DMS79 (cell line): ENCODE results near the gene DLG4.
"Not testable (repeated sequence)": the region's sequence is repeated elsewhere in the genome, so short reads cannot be mapped to it uniquely, and the experiment has no call there.

Experiments used
- DNase-seq: peaks from one replicate; lab custom pipeline; 2025; lab: John Stamatoyannopoulos, UW

DLG4 gene

DNA sequence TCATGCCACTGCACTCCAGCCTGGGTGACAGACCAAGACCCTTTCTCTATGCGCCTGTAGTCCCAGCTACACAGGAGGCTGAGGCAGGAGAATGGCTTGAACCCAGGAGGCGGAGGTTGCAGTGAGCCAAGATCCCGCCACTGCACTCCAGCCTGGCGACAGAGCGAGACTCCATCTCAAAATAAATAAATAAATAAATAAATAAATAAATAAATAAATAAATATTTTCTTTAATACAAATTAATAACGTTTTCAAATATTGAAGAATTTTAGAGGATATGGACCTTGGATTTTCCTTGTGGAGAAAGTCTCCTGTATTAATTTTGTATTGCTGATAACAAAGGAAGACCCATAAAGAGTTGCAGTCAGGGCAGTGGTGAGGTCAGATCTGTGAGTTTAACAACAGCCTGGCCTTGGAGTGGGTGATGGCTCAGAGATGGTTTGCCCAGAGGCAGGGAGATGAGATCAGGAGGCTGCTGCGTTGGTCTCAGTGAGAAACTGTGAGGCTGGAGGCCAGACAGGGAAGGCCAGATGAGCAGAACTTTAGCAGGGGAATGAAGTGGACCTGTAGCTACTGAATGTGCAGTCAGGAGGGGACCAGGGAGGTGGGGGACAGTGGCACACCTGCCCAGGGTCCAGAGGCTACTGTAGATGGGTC is 36.1 kb downstream of the DLG4 start:
- no peak for DNase-seq

DNA sequence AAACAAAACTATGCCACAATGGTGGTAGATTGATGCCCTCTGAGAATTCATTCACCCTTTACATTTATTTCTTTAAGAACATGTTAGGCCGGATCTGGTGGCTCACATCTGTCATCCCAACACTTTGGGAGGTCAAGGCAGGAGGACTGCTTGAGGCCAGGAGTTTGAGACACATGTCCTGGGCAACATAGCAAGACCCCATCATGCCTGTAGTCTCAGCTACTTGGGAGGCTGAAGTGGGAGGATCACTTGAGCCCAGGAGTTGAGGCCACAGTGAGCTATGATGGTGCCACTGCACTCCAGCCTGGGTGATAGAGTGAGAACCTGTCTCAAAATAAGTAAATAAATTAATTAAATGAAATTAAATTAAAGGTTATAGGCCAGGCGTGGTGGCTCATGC is 37.5 kb downstream of the DLG4 start:
- DNase-seq: not testable (repeated sequence)

DNA sequence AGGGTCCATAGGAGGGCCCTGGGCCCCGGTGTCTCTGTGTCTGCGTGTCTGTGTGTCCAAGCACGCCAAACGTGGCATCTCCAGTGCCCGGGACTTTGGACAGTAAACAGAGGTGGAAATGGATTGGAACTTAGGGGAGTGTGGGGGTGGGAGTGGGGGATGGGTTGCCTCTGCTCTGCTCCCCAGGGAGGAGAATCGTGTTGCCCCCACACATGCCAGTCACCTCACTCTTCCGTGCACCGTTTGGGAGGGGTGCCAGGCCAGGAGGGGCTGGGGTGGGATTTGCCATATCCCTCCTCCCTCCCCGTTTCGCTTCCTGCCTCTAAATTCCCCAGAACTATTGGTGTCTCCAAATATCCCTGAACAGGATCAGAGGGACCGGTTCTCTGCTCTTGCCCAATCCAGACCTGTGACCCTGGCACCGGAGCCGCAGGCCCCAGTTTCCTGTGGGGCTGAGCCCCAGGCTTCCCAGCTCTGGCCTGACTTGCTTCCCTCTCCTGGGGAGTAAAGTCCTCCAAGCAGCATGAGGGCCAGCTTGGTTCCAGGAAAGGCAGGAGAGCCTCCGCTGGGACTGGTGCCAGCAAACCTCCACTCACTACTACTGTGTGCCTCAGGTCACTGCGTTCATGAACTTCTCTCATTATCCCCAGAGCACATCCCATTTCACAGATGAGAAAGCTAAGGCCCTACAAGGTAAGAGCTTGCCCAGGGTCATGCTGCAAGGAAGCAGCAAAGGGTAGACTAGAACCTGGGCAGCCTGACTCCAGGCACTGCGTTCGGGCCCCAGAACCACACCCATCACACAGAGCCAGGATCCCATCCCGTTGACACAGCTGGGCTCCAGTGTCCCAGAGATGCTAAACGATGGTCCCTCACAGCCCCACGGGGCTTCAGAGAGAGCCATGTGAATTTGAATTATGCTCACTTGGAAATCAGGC is 40.0 kb downstream of the DLG4 start, which contains the start of gene ASGR1:
TSS of gene ASGR1 (minus strand) at position 54 of the 938 bp plus-strand sequence. CDS start 807 bp downstream, outside the sequence.
- DNase-seq: no peak

DNA sequence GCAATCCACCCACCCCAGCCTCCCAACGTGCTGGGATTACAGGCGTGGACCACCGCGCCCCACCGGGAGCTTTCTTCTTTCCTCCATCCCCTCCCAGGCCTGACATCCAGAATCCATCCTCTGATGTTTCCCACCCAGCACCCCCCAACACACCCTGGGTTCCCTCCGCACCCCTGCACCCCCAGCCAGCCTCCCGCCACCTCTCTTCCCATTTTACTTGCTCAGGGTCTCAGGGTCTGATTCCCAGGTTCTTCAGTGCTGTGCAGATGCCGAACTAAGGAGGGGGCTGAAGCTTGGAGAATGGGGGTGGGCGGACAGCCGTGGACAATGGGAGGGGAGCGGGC is 40.7 kb downstream of the DLG4 start:
- no peak for DNase-seq

DNA sequence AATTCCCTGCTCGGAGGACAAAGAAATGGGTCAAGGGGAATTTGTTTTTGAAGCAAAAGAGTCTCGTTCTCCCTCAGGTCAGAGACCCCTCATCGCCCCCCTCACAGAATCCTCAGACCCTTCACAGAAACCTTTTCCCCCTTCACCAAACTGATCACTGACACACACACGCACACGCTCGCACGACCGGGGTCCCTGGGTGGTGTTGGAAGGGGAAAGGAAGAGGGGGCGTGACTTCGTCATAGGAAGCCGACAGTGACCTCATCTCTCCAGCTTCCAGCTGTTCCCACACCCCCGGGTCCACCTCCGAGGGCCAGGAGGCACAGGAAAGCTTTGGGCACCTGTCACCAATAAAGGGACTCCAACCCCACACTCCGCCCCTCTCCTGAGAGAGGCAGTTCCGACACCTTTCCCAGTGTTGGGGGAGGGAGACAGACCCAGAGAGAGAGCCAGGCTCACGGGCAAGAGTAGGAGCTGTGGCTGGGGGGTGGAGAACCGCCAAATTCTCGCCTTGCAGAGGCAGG is 41.6 kb downstream of the DLG4 start:
- DNase-seq: peak; percentile 58

DNA sequence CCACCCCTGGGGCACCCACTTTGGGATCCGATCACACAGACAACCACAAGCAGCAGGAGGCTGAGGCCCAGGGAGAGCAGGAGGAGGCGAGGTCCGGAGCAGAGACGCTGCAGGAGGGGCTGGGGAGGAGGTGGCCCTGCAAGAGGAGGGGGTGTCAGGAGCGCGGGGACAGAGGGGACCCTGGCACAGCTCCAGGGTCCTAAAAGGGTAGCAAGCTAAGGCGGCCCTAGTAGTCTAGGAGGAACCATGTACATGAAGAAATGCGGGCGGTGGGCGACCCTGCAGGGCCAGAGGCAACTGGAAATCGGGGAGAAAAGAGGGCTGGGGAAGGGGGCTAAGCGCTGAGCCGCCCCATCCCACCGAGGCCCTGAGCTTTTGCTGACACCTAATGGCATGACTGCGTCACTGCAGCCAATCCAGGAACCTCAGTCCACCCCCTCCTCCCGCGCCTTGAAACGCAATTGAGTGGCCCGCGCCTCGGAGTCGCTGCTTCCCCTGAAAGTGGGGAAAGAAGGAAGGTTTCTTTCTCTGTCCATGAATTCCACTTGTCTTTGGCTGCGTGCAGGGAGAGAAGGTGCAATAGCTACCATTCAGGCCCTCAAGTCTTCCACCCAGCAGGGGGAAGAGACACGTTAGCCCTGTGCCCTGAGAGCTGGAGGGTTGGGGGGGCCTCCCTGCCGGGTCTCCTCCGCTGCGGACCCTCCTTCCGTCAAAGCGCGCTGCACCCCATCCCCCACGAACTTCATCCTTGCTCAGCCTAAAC is 42.3 kb downstream of the DLG4 start:
- DNase-seq: peak; percentile 61

DNA sequence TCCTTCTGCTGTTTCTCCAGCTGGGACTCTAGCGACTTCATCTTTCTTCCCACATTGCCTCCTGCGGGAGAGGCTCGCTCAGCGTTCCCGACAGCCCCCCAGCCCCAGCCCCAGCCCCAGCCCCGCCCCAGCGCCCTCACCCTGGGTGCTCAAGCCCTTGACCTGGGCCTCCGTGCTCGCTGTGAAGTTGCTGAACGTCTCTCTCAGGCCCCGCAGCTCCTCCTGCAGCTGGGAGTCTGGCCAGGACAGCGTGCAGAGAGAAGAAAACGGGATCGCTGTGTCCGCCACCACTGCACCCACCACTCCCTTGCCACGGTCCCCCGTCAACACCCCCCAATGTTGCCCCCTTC is 42.8 kb downstream of the DLG4 start:
- no peak for DNase-seq

DNA sequence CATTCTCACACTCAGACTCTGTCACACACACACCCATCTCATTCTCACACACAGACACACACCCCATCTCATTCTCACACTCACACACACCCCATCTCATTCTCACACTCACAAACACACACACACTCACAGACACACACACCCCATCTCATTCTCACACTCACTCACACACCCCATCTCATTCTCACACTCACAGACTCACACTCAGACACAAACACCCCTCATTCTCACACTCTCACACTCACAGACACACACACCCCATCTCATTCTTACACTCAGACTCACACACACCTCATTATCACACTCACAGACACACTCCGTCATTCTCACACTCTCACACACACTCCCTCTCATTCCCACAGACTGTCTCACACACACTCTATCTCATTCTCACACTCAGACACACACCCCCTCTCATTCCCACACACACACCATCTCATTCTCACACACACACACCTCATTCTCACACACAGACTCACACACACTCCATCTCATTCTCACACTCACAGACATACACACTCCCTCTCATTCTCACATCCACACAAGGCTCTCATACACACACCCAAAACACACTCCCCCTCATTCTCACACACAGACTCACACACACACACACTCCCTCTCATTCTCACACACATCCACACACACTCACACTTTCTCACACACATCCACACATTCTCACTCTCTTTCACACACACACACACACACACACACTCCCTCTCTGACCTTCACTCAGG is 43.4 kb downstream of the DLG4 start:
- no peak for DNase-seq

DNA sequence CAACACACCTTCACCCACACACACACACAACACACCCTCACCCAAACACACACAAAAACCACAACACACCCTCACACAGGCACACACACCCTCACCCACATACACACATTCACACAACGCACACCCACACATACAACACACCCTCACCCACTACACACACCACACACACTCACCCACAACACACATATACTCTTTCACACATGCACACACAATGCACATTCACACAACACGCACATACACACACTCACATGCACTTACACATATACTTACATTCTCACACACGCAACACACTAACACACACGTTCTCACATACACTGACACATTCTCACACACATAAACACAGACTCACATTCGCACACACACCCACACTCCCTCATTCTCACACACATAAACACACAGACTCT is 44.3 kb downstream of the DLG4 start:
- DNase-seq: no peak

DNA sequence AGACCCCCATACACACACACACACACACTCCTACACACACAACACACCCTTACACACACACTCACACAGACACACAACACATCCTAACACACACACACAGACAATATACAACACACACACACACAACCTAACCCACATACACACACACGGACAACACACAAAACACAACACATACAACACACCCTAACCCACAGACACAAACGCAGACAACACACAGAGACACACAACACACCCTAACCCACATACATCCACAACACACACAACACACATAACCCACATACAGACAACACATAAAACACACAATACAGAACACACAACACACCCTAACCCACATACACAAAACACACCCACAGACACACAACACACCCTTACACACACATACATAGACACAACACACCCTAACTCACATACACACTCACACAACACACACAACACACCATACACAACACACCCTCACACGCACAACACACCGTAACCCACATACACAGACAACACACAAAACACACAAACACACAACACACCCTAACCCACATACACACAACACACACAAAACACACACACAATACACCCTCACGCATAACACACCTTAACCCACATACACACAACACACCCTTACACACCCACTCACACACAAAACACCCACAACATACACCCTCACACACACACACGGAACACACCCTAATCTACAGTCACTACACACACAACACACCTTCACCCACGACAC is 44.9 kb downstream of the DLG4 start:
- DNase-seq: no peak

DNA sequence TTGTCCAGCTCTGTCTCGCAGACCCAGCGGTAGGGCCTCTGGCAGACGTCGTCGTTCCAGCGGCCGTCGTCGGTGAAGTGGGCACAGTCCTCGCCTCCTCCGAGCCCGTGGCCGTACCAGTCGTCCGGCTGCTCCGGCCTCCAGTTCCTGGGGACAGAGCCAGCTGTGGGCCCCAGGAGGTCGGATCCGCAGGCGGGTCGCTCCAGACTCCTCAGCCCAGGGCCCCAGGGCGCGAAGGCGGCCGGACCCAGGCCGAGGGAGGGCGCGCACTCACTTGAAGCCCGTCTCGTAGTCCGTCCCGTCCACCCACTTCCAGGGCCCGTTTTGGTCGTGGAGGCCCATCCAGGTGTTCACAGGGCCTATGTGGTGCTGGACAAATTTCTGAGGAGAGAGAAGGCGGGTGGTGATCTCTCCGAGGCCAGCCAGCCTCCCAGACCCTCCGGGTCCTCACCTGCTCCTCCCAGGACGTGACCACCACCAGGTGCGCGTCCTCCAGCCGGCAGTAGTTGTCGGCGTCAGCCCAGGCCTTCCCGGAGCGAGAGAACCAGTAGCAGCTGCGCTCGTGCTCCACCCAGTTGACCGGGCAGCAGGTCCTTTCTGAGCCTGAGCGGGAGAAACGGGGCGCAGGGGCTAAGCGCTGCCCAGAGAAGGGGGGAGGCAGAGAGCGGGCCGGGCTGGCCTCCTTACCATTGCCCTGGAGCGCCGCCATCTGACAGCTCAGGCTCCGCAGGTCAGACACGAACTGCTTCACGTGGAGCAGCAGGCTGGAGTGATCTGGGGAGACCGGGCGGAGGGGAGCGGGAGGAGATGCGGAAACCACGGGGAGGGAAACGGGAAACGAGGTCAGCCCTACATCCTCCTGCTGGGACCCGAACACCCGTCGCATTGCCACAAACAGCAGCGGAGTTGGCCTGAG is 45.7 kb downstream of the DLG4 start:
- no peak for DNase-seq

DNA sequence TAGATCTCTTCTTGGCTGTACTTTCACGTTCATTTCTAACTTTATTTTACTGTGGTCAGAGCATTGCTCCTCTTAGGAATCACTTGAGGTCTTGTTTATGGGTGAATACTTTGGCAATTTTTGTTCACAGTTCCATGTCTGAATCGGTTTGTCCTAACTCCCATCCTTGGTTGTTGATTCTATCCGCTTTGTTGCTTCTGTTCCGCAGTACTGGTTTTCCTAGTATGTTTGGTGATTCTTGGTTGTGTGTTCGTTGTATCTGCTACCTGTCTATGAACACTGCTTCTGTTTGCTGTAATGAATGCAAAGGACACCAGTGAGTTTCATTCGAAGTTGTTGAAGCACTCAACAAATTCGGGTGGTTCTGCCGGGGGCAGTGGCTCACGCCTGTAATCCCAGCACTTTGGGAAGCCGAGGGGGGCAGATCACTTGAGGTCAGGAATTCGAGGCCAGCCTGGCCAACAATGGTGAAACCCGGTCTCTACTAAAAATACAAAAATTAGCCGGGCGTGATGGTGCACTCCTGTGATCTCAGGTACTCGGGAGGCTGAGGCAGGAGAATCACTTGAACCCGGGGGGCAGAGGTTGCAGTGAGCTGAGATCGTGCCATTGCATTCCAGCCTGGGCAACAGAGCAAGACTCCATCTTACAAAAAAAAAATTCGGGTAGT is 47.0 kb downstream of the DLG4 start:
- DNase-seq: not testable (repeated sequence)

DNA sequence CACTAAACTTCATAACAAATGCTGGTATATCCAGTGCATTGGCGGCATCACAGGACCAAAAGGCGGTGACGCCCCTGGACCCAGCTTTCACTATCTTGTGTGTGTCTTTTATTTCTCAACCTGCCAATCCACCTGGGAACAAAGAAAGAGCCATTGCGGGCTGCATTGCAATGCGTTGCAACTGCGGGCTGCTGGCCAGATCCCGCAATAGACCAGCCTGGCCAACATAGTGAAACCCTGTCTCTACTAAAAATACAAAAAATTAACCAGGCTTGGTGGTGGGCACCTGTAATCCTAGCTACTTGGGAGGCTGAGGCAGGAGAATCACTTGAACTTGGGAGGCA is 50.1 kb downstream of the DLG4 start:
- not testable (repeated sequence) for DNase-seq

DNA sequence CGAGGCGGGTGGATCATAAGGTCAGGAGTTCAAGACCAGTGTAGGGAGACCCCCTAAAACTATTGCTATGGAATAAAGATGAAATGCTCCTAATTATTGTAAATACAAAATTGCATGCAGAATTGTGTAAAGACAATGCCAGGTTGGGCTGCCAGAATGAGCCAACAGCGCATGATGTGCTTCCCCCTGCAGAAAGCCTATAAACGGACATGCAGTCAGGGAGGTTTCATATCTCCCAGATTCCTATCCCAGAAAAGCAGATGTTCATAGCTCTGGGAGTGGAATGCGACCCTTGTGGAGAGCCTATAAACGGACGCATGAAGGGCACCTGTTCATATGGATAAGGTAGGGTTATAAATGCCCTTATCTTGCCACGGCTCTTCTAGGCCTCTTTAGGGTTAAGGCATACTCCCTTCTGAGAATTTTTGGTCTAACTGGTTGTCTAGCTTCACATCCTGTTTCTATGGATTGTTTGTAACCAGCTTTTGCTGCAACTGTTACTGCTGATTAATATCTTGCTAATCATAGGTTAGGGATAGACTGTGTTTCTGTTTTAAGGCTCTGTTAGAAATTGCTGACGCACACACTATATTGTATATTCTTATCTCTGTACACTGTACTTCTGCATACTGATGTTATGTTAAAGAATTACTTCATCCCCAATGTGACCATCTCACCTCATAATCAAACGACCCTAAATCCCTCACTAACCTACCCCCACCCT is 50.6 kb downstream of the DLG4 start:
- DNase-seq: not testable (repeated sequence)

DNA sequence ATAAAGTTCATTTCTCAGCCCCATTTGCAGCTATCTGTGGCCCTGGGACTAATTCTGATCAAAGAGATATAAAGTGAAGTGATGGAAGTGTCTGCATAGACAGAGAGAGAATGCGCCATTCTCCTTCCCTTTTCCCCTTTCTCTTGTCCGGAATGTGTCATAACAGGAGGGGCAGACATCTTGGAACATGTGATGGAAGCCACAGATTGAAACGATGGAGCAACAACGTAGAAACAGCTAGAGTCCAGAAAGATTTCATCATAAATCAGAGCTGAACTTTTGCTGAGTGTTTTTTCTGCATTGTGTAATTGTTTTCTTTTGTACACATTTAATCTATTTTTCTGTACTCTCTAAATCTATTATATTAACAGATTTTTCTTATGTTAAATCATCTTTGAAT is 51.8 kb downstream of the DLG4 start:
- no peak for DNase-seq

DNA sequence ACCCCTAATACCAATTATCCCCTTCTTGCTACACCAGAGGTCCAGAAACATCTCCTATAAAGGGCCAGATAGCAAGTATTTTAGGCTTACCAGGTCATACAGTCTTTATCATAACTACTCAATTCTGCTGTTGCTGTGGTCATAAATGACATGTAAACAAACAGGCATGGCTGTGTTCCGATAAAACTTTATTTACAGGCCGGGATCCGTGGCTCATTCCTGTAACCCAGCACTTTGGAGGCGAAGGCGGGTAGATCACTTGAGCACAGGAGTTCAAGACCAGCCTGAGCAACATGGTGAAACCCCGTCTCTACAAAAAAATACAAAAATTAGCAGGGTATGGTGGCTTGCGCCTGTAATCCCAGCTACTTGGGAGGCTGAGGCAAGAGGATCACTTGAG is 52.8 kb downstream of the DLG4 start:
- no peak for DNase-seq

DNA sequence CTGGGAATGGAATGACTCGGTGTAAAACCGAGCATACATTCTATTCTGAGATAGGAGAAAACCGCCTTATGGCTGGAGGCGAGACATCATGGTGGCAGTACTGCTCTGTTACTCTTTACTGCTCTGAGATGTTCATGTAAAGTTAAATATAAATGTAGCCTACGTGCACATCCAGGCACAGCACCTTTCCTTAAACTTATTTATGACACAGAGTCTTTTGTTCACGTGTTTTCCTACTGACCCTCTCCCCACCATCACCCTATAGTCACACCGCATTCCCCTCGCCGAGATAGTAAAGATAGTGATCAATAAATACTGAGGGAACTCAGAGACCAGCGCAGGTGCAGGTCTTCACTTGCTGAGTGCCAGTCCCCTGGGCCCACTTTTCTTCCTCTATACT is 60.1 kb downstream of the DLG4 start:
- not testable (repeated sequence) for DNase-seq

DNA sequence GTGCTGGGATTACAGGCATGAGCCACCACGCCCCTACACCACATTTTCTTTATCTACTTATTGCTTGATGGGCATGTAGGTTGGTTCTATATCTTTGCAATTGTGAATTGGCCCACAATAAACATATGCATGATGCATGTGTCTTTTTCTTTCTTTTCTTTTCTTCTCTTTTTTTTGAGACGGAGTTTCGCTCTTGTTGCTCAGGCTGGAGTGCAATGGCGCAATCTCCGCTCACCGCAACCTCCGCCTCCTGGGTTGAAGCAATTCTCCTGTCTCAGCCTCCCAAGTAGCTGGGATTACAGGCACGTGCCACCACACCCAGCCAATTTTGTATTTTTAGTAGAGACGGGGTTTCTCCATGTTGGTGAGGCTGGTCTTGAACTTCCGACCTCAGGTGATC is 61.2 kb downstream of the DLG4 start:
- not testable (repeated sequence) for DNase-seq
